HG03442 (cell line): Measurements from ENCODE around the gene AARS2.

ENCODE experiments used
- ATAC-seq: cut with Tn5 transposase; IDR thresholded peaks from one replicate; pipeline ENCODE4 v1.9.1; 2021; ENCODE audit warnings: mild to moderate bottlenecking, moderate library complexity; ENCODE audit not compliant: unreplicated experiment

Gene AARS2

DNA sequence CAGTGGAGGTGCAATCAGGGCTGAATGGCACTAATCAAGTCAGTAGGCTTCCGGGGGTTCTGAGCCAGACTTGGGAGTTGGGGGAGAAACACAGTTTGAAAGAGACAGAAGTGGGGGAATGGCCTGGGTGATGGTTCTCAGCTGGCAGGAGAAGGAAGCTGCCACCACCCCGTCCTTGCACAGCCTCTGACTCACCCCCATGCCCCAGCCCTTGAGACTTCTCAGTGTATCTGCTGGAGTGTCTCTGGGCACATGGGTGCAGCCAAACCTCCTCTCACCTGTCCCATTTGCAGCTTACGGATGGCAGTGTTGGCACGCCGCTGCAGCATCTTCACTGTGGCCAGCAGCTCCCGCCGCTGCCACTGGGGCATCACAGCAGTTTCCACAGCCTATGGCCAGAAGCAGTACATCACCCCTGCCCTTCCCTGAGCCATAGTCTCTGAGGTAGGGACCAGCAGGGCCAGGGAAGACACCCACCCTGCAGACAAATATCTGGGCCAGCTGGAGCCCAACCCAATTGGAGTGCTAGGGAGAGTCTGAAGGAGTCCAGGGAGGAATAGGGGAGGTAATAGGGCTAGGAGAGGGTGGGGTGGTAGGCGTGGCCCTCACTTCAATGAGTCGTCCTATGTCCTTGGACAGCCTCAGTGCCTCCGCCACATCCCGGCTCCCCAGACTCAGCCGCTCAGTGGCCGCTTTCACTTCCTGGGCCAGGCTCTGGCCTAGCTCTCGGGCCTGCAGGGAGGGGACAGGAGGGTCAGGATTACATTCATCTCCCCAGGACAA lies 11.2 kb downstream of the AARS2 start:
- ATAC-seq, result no peak

- ATAC-seq, result no peak
These were observed 12.0 kb downstream of the AARS2 start for GRCh38 chr6:44301106-44301505.

DNA sequence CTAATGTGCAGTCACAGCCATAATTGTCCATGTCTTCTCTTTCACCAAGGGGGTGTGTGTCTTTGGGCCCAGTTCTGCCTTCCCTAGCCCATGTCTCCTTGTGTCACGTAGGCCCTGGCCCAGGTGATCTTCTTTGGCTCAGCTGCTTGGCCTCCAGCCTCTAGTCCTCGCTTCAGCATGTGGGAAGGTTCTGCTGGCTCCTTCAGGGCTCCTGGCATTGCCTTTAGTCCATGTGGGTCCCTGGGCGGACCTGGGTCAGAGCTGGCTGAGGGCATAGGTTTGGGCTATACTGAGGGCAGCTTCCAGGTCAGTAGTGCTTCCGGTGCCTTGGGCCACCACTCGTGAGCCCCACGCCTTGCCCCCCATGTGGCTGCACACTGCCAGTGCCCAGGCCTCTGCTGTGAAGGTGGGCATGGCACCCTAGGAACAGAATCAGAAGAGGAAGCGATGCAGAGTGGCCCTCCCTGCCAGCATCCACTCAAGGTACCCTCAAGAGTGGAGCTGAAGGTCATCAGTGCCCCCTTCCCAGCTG lies 12.8 kb downstream of the AARS2 start:
- no peak for ATAC-seq

DNA sequence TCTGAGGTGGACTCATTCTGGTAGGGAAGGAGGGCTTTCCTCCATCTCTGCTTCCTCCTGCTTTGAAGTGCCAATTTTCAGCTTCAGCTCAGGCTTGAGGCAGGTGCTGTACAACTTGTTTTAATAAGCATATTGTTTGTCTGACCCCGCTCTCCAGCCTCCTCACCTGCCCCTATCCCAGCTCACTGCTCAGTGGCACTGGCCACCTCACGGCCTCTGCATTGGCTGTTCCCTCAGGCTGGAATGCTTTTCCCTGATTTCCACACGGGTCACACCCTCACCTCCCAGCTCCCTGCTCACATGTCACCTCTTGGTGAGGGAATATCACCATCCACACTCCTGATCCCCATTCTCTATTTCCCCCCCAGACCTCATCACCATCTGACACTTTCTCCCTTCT lies 14.3 kb downstream of the AARS2 start:
- ATAC-seq, result no peak

DNA sequence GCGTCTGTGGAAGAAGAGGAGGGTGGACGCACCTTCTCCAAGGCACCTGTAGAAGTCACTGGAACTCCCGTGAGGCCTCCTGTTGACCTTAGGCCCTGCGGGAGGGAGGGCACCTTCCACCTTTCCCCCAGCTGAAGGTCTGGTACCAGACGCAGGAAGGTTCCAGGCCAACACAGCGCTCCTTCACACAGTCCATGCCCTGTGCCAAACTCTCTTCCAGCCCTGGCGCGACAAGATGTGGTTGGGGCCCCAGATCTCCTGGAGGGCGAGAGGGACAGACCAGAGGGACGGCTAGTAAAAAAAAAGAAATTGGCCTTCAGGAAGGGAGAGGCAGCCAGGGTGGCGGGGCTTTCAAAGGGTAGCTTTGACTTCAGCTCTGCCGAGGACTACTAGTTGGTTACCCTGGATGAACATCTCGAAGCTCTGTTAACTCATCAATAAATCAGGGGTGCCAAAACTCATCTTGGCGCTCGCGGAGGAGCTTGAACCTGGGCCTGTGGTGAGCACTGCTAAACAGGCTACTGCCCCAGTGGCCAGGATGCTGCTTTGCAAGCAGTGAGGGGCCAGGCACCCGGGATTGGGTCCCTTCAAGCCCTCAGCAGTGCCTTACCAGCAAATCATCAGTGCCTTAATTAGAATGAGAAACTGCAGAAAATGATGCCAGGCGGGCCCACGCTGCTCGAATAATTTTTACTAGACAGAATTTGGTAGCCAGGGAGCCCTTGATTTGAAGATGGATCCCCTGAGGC lies 14.9 kb downstream of the AARS2 start:
- ATAC-seq, result no peak

- ATAC-seq, result no peak
These were observed 15.8 kb downstream of the AARS2 start for GRCh38 chr6:44297063-44298038.

GRCh38 chr6:44294832-44295791 lies 18.0 kb downstream of the AARS2 start:
- ATAC-seq, result no peak

GRCh38 chr6:44292661-44293365 lies 20.3 kb downstream of the AARS2 start:
- ATAC-seq, result no peak

DNA sequence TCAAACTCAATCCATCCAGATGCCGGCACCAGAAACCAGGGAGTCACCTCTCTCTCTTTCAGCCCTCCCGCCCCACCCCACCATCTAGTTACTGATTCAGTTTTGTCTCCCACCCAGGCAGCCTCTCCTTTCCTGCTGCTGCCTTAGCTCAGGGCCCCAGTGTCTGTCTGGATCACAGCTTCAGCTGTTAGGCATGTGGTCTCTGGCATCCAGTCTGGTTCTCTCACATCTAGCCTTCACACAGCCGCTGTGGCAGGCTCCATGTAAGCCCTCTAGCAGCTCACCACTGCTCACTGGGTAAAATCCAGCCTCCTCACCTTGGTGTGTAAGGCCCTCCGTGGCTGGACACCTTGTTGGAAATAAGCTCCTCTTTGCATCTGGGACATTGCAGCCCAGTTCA lies 21.3 kb downstream of the AARS2 start:
- ATAC-seq, result no peak

DNA sequence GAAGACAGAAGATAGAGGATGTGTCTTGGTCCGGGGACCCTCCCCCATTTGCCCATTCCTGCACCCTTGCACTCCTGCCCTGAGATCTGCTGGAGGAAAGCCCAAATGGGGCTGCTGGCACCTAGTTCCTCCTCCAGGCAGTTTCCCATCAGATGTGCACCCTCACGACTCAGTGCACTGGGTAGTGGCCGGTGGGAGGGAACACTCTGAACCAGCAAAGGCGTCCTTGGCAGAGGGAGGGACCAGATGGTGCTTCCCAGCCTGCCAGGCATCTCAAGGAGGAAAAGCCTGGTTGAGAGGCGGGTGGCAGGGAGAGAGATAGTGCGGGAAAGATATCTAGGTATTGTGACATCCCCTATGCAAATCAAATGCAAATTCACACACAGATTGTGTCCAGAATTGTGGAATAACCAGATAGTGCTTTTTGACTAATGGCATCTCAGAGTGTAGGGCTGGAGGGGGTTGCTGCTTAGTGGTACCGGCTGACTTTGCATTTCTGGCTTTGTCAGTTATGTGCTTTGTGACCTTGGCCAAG lies 23.4 kb downstream of the AARS2 start:
- no peak for ATAC-seq

GRCh38 chr6:44286747-44287146 lies 26.4 kb downstream of the AARS2 start:
- ATAC-seq, result no peak

DNA sequence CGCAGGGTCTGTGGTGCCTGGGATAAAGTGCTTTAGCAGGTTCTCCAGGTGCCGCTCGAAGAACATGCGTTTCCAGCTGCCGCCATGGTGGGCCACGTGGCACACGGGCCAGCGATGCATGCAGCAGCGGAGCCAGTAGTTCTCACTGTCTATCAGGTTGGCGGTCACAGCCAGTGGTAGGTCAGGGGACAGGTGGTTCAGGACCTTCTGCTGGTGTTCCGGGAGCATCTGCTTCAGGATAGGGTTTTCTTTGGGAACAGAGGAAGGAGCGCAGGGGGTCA lies 26.9 kb downstream of the AARS2 start:
- ATAC-seq, result no peak

- ATAC-seq, result no peak
These were observed 27.4 kb downstream of the AARS2 start for GRCh38 chr6:44285552-44286284.

DNA sequence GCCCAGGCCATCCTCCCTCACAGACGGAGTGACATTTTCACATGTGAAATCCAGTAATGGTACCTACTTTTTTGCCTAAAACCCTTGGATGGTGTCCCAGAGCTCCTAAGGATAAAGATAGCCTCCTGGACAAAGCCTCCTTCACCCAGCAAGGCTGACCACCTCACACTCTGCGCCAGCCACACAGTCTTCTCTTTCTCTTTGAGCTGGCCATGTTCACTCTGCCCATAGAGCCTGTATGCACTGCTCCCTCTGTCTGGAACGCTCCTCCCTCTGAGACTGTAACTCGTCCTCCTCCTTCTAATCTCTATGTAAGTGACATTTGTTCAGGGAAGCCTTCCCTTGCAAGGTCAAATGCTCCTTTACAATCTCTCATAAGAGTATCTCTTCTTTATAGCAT lies 28.3 kb downstream of the AARS2 start:
- no peak for ATAC-seq

- no peak for ATAC-seq
These were observed 29.0 kb downstream of the AARS2 start for GRCh38 chr6:44284121-44284520.

- no peak for ATAC-seq
These were observed 34.1 kb downstream of the AARS2 start for GRCh38 chr6:44278774-44279697.

GRCh38 chr6:44278315-44278714 lies 34.8 kb downstream of the AARS2 start:
- no peak for ATAC-seq
